ENCODE results near the gene ILDR1. TPM values are rescaled to one million over a fixed set of nuclear protein-coding genes. Genes with fewer than 3 reads are reported as not detected.

ILDR1 gene
- total RNA-seq, 1 donor from 2014 or later = 0.07 TPM

DNA sequence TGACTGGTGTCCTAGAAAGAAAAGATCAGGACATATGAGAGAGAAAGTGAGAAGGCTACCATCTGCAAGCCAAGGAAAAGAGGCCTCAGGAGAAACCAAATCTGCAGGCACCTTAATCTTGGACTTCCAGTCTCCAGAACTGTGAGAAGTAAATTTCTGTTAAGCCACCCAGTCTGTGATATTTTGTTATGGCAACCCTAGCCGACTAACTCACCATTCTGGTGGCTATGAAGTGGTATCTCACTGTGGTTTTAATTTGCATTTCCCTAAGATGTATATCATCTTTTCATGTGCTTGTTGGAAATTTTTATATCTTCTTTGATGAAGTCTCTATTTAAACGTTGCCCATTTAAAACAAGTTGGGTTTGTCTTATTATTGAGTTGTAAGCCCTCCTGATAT lies 40.6 kb downstream of the ILDR1 start:
- Mint-ChIP-seq H3K4me1 (peaks cover 8% of the 10 kb centered on the region), H3K27ac (no peak overlapping the region), H3K4me3 (no peak overlapping the region), H3K36me3 (no peaks in the 10 kb centered on the region), H3K27me3 (ENCODE audit: insufficient read depth, low read depth) (peaks cover 2% of the 10 kb centered on the region), H3K9me3 (peaks cover 21% of the 10 kb centered on the region)
- Histone ChIP-seq H3K79me2 (ENCODE audit: low read depth) (no peaks in the 10 kb centered on the region), H3K4me3 (no peak overlapping the region), H3K4me1 (peaks cover 12% of the 10 kb centered on the region), H3F3A (ENCODE audit: low read depth) (no peaks in the 10 kb centered on the region), H3K36me3 (no peaks in the 10 kb centered on the region), H3K27me3 (no peaks in the 10 kb centered on the region), H4K20me1 (ENCODE audit: low read depth) (no peaks in the 10 kb centered on the region), H2AFZ (replicated peaks) (no peak overlapping the region), H3K9me3 (ENCODE audit: low read depth) (peaks cover 3% of the 10 kb centered on the region), H3K27ac (no peak overlapping the region), H3K9ac (no peak overlapping the region), H3K4me2 (no peak overlapping the region)
- no peak for DNase-seq (ENCODE audit: low spot score)
- no peak for TF ChIP-seq EZH2phosphoT487 (IDR thresholded peaks at IDR 0.05)
- no peak for TF ChIP-seq EZH2 (IDR thresholded peaks at IDR 0.05)
- no peak for TF ChIP-seq CTCF (IDR thresholded peaks at IDR 0.05)

- H3K79me2 ChIP-seq (ENCODE audit: low read depth) = no peaks in the 10 kb centered on the region
- no peaks in the 10 kb centered on the region for H3F3A ChIP-seq (ENCODE audit: low read depth)
- H3K4me2 ChIP-seq = no peak overlapping the region
- H3K36me3 Mint-ChIP-seq = no peaks in the 10 kb centered on the region
- peaks cover 2% of the 10 kb centered on the region for H3K27me3 Mint-ChIP-seq (ENCODE audit: insufficient read depth, low read depth)
- H3K27me3 ChIP-seq = no peaks in the 10 kb centered on the region
- no peaks in the 10 kb centered on the region for H3K36me3 ChIP-seq
- peaks cover 3% of the 10 kb centered on the region for H3K4me1 Mint-ChIP-seq
- H3K9me3 ChIP-seq (ENCODE audit: low read depth) = peaks cover 3% of the 10 kb centered on the region
- H3K9ac ChIP-seq = no peak overlapping the region
- TF ChIP-seq CTCF (IDR thresholded peaks at IDR 0.05) (no peak), EZH2phosphoT487 (IDR thresholded peaks at IDR 0.05) (no peak), EZH2 (IDR thresholded peaks at IDR 0.05) (no peak)
- H3K9me3 Mint-ChIP-seq = peaks cover 21% of the 10 kb centered on the region
- H3K27ac Mint-ChIP-seq = no peak overlapping the region
- H4K20me1 ChIP-seq (ENCODE audit: low read depth) = no peaks in the 10 kb centered on the region
- H3K4me1 ChIP-seq = peaks cover 2% of the 10 kb centered on the region
- no peak overlapping the region for H3K27ac ChIP-seq
- no peak for DNase-seq (ENCODE audit: low spot score)
- no peak overlapping the region for H2AFZ ChIP-seq (replicated peaks)
- no peak overlapping the region for H3K4me3 ChIP-seq
- H3K4me3 Mint-ChIP-seq = no peak overlapping the region
Observed at GRCh38 chr3:121980450-121980796, 41.6 kb downstream of the ILDR1 start.

DNA sequence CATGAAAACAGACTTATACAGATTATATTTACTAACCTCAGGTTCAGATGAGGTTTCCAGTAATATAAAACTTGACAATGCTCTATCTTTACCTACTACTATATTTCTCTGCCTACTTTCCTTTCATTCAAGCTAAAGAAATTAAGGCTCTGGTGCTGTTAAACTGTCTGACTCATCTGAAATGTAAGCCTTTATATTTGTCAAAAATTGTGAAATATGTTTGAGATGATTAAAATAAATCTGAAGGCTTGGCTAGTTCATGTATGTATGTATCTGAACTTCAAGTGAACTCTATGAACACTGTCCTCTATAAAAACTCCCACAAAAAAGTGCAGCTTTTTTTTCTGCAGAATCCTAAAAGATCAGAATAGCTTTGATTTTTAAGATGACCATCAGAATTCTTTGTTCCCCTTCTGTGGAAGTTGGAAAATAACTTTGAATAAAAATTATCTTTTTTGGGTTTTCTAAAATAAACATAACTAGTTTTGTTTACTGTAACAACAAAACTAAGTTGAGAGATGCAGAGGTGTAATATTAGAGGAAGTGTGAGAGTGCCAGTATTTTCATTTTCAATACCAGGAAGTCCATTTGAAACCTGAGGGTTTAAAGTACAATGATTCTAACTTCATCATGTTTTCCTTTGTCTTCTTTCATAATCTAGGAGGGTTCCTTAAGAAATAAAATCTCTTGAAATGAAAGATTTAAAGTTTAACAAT lies 42.2 kb downstream of the ILDR1 start:
- no peak overlapping the region for H3K4me3 Mint-ChIP-seq
- H3F3A ChIP-seq (ENCODE audit: low read depth) = no peaks in the 10 kb centered on the region
- H3K36me3 Mint-ChIP-seq = no peaks in the 10 kb centered on the region
- DNase-seq (ENCODE audit: low spot score) = no peak
- H3K4me2 ChIP-seq = no peak overlapping the region
- TF ChIP-seq EZH2phosphoT487 (IDR thresholded peaks at IDR 0.05) (no peak), CTCF (IDR thresholded peaks at IDR 0.05) (no peak), EZH2 (IDR thresholded peaks at IDR 0.05) (no peak)
- H3K9ac ChIP-seq = no peak overlapping the region
- H3K36me3 ChIP-seq = no peaks in the 10 kb centered on the region
- no peaks in the 10 kb centered on the region for H3K79me2 ChIP-seq (ENCODE audit: low read depth)
- peaks cover 2% of the 10 kb centered on the region for H3K27me3 Mint-ChIP-seq (ENCODE audit: insufficient read depth, low read depth)
- H3K27me3 ChIP-seq = no peaks in the 10 kb centered on the region
- no peak overlapping the region for H3K4me3 ChIP-seq
- no peaks in the 10 kb centered on the region for H3K4me1 Mint-ChIP-seq
- H3K4me1 ChIP-seq = no peaks in the 10 kb centered on the region
- peaks cover 3% of the 10 kb centered on the region for H3K9me3 ChIP-seq (ENCODE audit: low read depth)
- no peak overlapping the region for H2AFZ ChIP-seq (replicated peaks)
- H3K27ac ChIP-seq = no peak overlapping the region
- H3K27ac Mint-ChIP-seq = no peak overlapping the region
- no peaks in the 10 kb centered on the region for H4K20me1 ChIP-seq (ENCODE audit: low read depth)
- H3K9me3 Mint-ChIP-seq = peaks cover 20% of the 10 kb centered on the region
